OCI-LY1 (cell line): ENCODE measurements around the gene HHIPL1.
"Not testable (repeated sequence)": the region's sequence is repeated elsewhere in the genome, so short reads cannot be mapped to it uniquely, and the experiment has no call there.

ENCODE experiments used
- H2AFZ ChIP-seq: fragments of 200-600 bp; sonication (generic), shearing (Covaris generic); 2 replicates; pipeline ENCODE4 v1.6.0; 2014; ENCODE audit warnings: antibody characterized with exemption, mild to moderate bottlenecking, low read length
- H3F3A ChIP-seq: fragments of 200-600 bp; sonication (generic), shearing (Covaris generic); 2 replicates; pipeline ENCODE4 v1.6.0; 2014; ENCODE audit warnings: mild to moderate bottlenecking, antibody characterized with exemption, low read length, moderate library complexity; ENCODE audit not compliant: insufficient read depth
- H3K27ac ChIP-seq: fragments of 200-600 bp; sonication (generic); 2 replicates; pipeline ENCODE4 v1.5.1; 2014; ENCODE audit warnings: low read length, mixed run types, mild to moderate bottlenecking, low read depth; ENCODE audit not compliant: poor library complexity, severe bottlenecking
- H3K27me3 ChIP-seq: fragments of 200-600 bp; sonication (generic); 2 replicates; pipeline ENCODE4 v1.6.0; 2014; ENCODE audit warnings: antibody characterized with exemption, mild to moderate bottlenecking, low read length, moderate library complexity; ENCODE audit not compliant: insufficient read depth
- H3K36me3 ChIP-seq: fragments of 200-600 bp; sonication (generic); 2 replicates; pipeline ENCODE4 v1.6.1; 2014; ENCODE audit warnings: mild to moderate bottlenecking, antibody characterized with exemption, low read length, moderate library complexity, mixed read lengths; ENCODE audit not compliant: insufficient read depth
- H3K4me1 ChIP-seq: fragments of 200-600 bp; sonication (generic); 2 replicates; pipeline ENCODE4 v1.5.1; 2014; ENCODE audit warnings: mild to moderate bottlenecking, low read length, moderate library complexity; ENCODE audit not compliant: insufficient read depth, severe bottlenecking
- H3K4me2 ChIP-seq: fragments of 200-600 bp; sonication (generic), shearing (Covaris generic); 2 replicates; pipeline ENCODE4 v1.6.1; 2014; ENCODE audit warnings: low read length
- H3K4me3 ChIP-seq: fragments of 200-600 bp; sonication (generic); 2 replicates; pipeline ENCODE4 v1.5.1; 2014; ENCODE audit warnings: low read length, low read depth, mild to moderate bottlenecking, mixed read lengths; ENCODE audit not compliant: poor library complexity, severe bottlenecking
- H3K79me2 ChIP-seq: fragments of 200-600 bp; shearing (Covaris generic); 2 replicates; pipeline ENCODE4 v1.6.1; 2016; ENCODE audit warnings: mixed run types, low read length, mixed read lengths; ENCODE audit not compliant: insufficient read depth
- H3K9ac ChIP-seq: fragments of 200-600 bp; sonication (generic), shearing (Covaris generic); 2 replicates; pipeline ENCODE4 v1.6.1; 2014; ENCODE audit warnings: mild to moderate bottlenecking, low read length, mixed read lengths
- H3K9me2 ChIP-seq: fragments of 200-600 bp; sonication (generic), shearing (Covaris generic); 2 replicates; pipeline ENCODE4 v1.6.1; 2014; ENCODE audit warnings: low read depth, mild to moderate bottlenecking, low read length, mixed read lengths
- H3K9me3 ChIP-seq: fragments of 200-600 bp; shearing (Covaris generic); 2 replicates; pipeline ENCODE4 v1.6.1; 2014; ENCODE audit warnings: low read length, mixed read lengths
- H4K20me1 ChIP-seq: fragments of 200-600 bp; sonication (generic), shearing (Covaris generic); 2 replicates; pipeline ENCODE4 v1.6.0; 2016; ENCODE audit warnings: mild to moderate bottlenecking, low read length; ENCODE audit not compliant: insufficient read depth
- EZH2 ChIP-seq: fragments of 200-600 bp; sonication (generic), shearing (Covaris generic); IDR thresholded peaks from 2 replicates; pipeline ENCODE4 v1.8.0; 2017; ENCODE audit warnings: borderline replicate concordance, mixed run types, mild to moderate bottlenecking, antibody characterized with exemption, low read length, moderate library complexity, mixed read lengths
- TF ChIP-seq, protein P1 (sequence below): fragments of 200-600 bp; sonication (generic), shearing (Covaris generic); IDR thresholded peaks from 2 replicates; pipeline ENCODE4 v1.5.1; 2017; ENCODE audit warnings: mild to moderate bottlenecking, antibody characterized with exemption, low read length, moderate library complexity, mixed read lengths

HHIPL1 gene

DNA sequence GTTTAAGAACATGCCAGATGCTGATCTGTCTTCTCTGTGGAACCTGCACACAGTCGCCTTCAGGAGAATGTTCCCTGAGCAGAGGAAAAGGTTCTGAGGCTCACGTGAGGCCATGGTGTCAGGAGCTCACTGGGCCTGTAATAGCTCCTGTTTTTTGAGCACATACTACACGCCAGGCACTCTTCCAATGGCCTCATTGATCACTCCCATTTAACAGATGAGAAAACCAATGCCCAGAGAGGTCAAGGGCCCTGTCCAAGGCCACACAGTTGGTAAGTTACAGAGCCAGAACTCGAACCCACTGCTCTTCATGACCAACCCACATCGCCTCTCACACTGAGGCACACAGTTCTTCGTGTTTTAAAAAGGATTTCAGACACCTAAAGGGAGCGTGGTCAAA, 7.3 kb upstream of the HHIPL1 start:
- Histone ChIP-seq H3K27ac (no peak overlapping the region), H2AFZ (no peak overlapping the region), H3K27me3 (no peaks in the 10 kb centered on the region; the same call in 1 of the 2 replicates), H3K4me1 (no peaks in the 10 kb centered on the region), H3K4me2 (no peak overlapping the region), H3K9me2 (no peaks in the 10 kb centered on the region), H3F3A (no peaks in the 10 kb centered on the region), H4K20me1 (no peaks in the 10 kb centered on the region), H3K9ac (no peak overlapping the region), H3K79me2 (no peaks in the 10 kb centered on the region), H3K36me3 (no peaks in the 10 kb centered on the region), H3K4me3 (no peak overlapping the region), H3K9me3 (no peaks in the 10 kb centered on the region)
- no peak for TF ChIP-seq EZH2
- TF ChIP-seq, protein P1, sequence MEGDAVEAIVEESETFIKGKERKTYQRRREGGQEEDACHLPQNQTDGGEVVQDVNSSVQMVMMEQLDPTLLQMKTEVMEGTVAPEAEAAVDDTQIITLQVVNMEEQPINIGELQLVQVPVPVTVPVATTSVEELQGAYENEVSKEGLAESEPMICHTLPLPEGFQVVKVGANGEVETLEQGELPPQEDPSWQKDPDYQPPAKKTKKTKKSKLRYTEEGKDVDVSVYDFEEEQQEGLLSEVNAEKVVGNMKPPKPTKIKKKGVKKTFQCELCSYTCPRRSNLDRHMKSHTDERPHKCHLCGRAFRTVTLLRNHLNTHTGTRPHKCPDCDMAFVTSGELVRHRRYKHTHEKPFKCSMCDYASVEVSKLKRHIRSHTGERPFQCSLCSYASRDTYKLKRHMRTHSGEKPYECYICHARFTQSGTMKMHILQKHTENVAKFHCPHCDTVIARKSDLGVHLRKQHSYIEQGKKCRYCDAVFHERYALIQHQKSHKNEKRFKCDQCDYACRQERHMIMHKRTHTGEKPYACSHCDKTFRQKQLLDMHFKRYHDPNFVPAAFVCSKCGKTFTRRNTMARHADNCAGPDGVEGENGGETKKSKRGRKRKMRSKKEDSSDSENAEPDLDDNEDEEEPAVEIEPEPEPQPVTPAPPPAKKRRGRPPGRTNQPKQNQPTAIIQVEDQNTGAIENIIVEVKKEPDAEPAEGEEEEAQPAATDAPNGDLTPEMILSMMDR, result no peak

DNA sequence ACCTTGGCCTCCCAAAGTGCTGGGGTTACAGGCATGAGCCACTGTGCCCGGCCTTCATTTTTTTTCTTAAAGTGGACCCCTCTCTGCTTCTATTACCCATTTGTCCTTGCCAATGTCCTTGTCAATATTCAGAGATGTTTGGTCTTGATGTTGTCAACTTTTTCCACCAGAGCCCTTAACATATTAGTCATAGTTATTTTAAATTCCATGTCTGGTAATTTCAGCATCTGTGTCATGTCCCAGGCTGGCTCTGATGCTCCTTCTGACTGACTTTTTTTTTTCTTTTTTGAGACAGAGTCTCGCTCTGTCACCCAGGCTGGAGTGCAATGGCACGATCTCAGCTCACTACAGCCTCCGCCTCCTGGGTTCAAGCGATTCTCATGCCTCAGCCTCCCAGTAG, 2.2 kb upstream of the HHIPL1 start:
- H3K4me2 ChIP-seq, H3K9me3 ChIP-seq, H3K27ac ChIP-seq: not testable (repeated sequence)

DNA sequence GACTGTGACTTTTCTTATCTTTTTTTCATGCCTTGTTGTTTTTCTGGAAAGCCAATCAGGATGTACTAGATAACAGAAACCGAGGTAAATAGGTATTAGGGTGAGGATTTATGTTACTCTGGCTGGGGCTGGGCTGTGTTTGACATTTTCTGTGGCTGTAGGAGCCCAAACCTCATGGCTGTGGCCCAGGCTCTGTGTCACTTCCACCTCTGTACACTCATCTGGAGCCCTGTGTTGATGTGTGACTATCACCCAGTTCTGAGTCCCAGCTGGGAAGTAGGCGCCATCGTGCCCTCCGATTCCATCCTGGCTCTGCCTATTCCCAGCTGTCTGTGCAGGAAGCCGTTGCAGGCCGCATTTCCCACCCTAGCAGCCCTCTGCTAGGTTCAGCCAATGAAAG, 1.6 kb upstream of the HHIPL1 start:
- H4K20me1 ChIP-seq, result no peaks in the 10 kb centered on the region
- H3K36me3 ChIP-seq, result no peaks in the 10 kb centered on the region
- H3K9ac ChIP-seq, result no peak overlapping the region
- no peak overlapping the region for H3K4me2 ChIP-seq
- H3K4me1 ChIP-seq, result no peaks in the 10 kb centered on the region
- H3K27me3 ChIP-seq, result no peaks in the 10 kb centered on the region
- TF ChIP-seq EZH2, result no peak
- TF ChIP-seq, protein P1, result no peak
- no peak overlapping the region for H3K27ac ChIP-seq
- no peaks in the 10 kb centered on the region for H3K9me2 ChIP-seq
- H2AFZ ChIP-seq, result no peak overlapping the region
- no peak overlapping the region for H3K4me3 ChIP-seq
- H3K79me2 ChIP-seq, result no peaks in the 10 kb centered on the region
- no peaks in the 10 kb centered on the region for H3K9me3 ChIP-seq
- no peaks in the 10 kb centered on the region for H3F3A ChIP-seq

More for the DNA sequence above, 2.2 kb upstream of the HHIPL1 start:
- H2AFZ ChIP-seq, H3K36me3 ChIP-seq, H3K27me3 ChIP-seq, H3K4me3 ChIP-seq, H3K79me2 ChIP-seq, H3K4me1 ChIP-seq, H3F3A ChIP-seq, H3K9me2 ChIP-seq, H3K9ac ChIP-seq, H4K20me1 ChIP-seq: not testable (repeated sequence)

DNA sequence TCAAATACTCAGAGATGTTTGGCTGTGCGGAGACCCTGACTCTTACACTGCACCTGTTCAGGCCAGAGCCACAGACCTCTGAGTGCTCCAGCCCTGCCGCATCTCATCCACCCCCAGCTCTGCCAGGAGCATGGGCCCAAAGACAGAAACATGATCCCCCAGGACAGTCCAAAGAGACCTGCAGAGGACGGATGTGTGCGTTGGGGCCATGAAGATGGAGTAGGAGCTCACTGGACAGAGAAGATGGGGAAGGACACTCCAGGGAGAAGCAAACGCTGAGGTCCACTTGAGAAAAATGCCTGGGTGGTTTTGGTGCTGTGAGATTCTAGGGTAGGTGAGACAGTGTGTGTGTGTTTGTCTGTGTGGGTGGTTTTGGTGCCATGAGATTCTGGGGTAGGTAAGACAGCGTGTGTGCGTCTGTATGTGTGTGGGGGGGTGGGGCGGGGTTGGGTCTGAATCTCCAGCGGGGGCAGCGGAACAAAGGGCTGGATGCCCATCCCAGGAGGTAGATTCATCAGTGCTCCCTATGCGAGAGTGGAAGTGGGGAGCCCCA, 818 bp upstream of the HHIPL1 start:
- Histone ChIP-seq H2AFZ (no peak overlapping the region), H3F3A (no peaks in the 10 kb centered on the region), H3K4me2 (no peak overlapping the region), H3K36me3 (no peaks in the 10 kb centered on the region), H3K9ac (no peak overlapping the region), H3K79me2 (no peaks in the 10 kb centered on the region), H3K9me3 (no peaks in the 10 kb centered on the region), H4K20me1 (no peaks in the 10 kb centered on the region), H3K9me2 (no peaks in the 10 kb centered on the region), H3K4me3 (no peak overlapping the region), H3K4me1 (no peaks in the 10 kb centered on the region), H3K27ac (no peak overlapping the region), H3K27me3 (no peaks in the 10 kb centered on the region)
- TF ChIP-seq, protein P1, result no peak
- no peak for TF ChIP-seq EZH2
